22Rv1 (cell line): ENCODE data around the gene ZDHHC1.
"Not testable (repeated sequence)": the region's sequence is repeated elsewhere in the genome, so short reads cannot be mapped to it uniquely, and the experiment has no call there.

Source experiments
- H3K27ac ChIP-seq: fragments of 450-650 bp; 2 replicates; pipeline ENCODE4 v1.5.1; 2017
- CTCF ChIP-seq: fragments of 450-650 bp; IDR thresholded peaks from 2 replicates; pipeline ENCODE4 v1.5.1; 2017; ENCODE audit warnings: mild to moderate bottlenecking
- ZFX ChIP-seq: fragments of 450-650 bp; IDR thresholded peaks from 2 replicates; pipeline ENCODE4 v1.6.1; 2017; ENCODE audit warnings: antibody characterized with exemption, borderline replicate concordance

The ZDHHC1 gene

DNA sequence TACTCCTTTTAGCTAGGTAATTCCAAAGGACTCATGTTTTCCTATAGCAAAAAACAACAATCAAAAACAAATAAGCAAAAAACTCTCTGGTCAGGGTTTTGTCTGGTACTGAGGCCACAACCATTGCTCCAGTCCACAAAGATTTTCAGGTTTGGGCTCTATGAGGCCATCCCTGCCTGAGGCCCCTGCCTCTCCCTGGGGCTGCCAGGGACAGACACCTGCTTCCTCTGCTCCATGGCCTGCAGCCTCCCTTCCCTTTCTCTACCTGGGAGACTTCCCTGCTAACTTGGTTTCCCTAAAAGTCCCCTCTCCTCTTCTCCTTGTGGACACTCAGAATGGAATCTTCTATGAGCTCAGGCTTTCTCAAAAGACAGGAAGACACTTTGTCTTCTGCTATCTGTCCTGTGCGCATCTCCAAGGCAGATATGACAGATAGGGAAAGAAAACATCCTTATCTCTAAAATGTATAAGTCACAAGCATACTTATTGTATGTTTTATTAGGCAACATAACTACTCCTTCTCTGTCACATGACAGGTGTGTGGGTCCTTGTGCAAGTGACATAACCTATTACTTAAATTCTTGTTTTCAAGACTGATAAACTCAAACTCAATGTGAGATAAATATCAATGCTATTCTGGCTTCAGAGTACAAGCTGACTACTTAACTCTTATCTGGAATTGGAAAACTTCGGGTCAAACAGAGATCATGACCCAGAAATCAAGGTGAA is 1.2 kb upstream of the ZDHHC1 start:
- no peak overlapping the region for H3K27ac ChIP-seq
- no peak for TF ChIP-seq ZFX
- TF ChIP-seq CTCF: no peak

DNA sequence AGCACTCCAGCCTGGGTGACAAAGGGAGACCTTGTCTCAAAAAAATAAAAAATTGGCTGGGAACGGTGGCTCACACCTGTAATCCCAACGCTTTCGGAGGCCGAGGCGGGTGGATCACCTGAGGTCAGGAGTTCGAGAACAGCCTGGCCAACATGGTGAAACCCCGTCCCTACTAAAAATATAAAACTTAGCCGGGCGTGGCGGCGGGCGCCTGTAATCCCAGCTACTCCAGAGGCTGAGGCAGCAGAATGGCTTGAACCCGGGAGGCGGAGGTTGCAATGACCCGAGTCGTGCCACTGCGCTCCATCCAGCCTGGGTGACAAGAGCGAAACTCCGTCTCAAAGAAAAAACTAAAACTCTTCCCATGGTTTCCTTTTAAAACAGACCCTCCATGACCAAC is 856 bp downstream of the ZDHHC1 start:
- H3K27ac ChIP-seq: not testable (repeated sequence)

DNA sequence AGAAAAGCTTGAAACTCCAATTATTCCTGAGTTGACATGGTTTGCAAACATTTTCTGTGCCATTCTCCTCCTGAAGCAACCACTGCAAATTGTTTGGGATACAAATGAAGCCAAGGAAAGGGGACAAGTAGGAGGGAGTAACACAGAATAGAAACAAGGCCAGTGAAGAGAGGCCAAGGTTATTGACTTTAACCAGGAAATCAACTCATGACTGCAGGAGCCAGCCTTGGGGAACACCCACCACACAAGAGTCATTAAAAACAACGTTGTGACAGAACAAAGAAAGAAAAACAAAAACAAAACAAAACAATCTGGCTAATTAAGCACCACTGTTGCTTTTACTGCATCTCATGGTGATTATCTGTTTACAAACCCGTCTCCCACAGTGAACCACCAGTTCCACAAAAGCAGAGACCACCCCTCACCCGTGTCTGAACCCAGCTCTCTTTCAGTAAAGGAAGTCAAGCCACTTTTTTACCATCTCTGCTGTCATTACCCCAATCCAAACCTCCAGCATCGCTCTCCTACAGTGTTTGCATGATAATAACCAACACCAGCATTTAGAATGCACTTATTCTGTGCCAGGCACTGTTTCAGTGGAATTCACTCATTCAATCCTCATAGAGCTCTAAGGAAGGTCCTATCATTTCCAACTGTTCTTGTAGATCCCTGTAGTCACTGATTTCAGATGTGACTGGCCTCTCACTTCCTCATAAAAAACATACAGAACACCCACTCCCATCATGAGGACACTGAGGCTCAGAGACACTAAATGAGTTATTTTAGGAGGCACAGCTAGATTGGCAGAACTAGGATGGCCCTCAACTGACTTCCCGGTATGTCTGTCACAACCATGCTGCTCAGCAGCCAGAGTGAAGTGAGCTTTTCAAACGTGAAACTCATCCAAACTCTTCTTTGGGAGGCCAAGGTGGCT is 2.0 kb downstream of the ZDHHC1 start:
- no peak overlapping the region for H3K27ac ChIP-seq
- no peak for TF ChIP-seq CTCF
- no peak for TF ChIP-seq ZFX

- H3K27ac ChIP-seq: no peak overlapping the region
- TF ChIP-seq ZFX: no peak
- no peak for TF ChIP-seq CTCF
Observed at GRCh38 chr16:67412294-67412693, 4.0 kb downstream of the ZDHHC1 start.

GRCh38 chr16:67411339-67411738 is 4.9 kb downstream of the ZDHHC1 start:
- no peak overlapping the region for H3K27ac ChIP-seq
- TF ChIP-seq CTCF: no peak
- no peak for TF ChIP-seq ZFX

DNA sequence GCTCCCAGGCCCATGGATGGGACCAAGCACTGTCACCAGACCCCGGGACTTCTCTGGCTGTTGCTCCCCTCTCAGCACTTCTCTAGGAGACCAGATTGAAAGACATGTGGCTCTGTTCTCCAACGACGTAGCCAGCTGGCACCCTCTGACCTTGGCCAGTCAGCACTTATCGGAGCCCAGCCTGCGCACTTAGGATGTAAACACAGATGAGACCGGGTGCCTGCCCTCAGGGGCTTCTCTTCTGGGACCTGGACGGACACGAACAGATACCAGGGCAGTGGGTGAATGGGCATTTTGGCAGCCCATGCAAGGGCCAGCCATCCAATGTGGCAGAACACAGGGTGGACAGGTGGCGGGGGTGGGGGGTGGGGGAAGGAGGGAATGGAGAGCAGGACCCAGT is 6.6 kb downstream of the ZDHHC1 start:
- TF ChIP-seq ZFX (no peak), CTCF (no peak)
- H3K27ac ChIP-seq: no peak overlapping the region

GRCh38 chr16:67407788-67408452 is 8.4 kb downstream of the ZDHHC1 start:
- no peak overlapping the region for H3K27ac ChIP-seq
- TF ChIP-seq ZFX (no peak), CTCF (no peak; the same call in 1 of the 2 replicates)
